Stimulated activated CD8-positive, alpha-beta memory T cell treated with anti-CD3 and anti-CD28 coated beads, Interleukin-12 subunit alpha, Interleukin-12 subunit beta, amount 100 ng/mL, for 4 hours (primary cell): Measurements from ENCODE around the gene TBC1D30.

Experiments used
- DNase-seq: peaks from one replicate; pipeline ENCODE4 v3.0.0-alpha.2; 2020; ENCODE audit warnings: low read depth

Gene TBC1D30

DNA sequence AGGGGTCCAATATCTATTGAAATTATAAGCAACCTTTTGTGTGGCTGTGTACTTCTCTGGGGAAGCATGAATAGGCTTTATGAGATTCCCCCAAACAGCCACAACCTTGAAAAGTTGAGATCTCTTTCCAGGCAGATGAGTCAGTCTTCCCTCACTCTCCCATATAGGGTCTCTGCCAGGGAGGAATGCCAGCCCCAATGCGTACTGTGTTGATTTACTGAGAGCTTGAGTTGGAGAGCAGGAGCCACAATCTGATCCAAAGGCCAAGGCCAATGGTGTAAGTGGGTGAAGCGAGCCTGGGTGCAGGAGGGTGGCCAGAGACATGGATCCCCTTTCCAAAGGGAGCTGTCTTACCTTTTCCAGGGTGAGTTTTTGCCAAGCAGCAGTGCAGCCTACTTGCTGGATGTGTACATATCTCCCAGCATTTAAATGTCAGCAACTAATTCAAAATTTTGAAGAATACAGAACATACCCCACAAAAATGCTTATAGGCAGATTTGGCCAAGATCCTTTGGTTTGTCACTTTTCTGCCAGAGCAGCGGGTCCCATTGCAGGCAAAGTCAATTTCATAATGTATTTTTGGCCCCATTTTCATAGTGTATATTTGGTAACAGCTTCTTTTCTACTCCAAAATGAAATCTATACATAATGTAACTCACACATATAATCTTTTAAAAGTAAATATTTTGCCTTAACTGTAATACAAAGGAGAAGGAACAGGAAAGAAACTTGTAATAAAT is 88.2 kb downstream of the TBC1D30 start:
- DNase-seq, result no peak

DNA sequence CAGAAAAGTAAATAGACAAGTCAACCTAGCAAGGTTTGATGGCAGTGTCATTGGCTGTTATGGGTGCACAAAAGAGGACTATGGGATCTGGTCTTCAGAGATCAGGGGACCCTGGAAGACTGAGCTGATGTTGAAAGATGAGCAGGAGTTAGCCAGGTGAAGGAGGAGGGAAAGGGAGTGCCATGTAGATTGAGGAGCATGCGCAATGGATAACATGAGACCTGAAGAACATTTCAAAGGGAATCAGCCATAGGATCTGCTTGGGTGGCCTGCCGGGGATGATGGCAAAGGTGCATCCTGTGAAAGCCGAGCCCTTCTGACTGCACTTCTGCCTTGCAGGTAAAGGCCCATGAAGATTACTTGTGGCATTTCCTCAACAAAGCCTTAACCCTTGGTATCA is 90.8 kb downstream of the TBC1D30 start:
- DNase-seq, result no peak

DNA sequence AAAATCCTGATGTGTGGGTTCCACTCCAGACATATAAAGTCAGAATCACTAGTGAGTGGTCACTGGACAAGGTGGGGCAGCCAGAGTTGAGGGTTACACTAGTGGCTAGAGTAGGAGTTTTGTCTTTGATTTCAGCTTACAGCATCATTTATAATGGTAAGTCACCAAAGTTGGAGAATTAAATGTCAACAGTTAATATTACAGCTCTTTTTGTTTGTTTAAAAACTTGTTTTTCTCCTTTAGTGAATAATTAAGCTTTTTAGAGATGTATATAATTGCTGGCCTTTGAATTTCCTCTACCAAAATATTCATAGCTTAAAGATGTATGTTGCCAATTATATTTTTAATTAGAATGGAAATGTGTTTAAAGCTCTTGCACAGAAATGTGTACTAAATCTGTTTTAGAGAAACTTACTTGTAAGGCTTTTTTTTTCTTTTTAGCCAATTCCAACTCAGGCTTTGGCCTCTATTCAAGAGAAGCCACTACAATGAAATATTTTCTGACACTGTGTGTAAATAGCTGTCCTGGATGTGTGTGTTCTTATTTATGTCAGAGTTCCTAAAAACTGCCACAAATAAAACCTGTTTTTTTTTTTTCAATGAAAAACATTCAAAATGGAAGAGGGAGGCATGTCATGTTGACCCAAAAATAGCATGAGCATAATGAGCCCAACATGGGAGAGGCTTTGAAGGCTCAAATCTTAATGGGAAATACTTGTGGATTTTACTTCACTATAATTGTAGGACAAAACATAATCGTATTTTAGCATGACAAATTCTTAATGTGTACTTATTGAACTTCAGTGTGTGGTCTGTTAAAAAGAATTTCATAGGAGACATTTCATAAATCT is 92.2 kb downstream of the TBC1D30 start:
- no peak for DNase-seq

DNA sequence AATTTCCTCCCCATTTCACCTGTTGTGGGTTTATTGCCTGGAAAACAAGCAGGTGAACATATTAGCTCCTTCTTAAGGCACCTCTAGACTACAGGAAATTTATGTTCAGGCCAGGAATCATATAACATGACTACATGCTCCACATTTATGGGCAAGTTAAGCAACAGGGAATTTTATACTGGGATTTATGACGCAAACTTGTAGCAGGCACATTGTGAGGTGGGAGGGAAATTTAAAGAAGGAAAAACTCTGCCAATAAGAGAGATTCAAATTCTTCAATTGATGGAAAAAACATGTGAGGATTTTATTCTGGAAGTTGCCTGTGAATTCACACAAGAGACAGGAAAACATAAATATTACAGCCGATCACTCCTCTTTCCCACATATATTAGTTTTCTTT is 93.9 kb downstream of the TBC1D30 start:
- no peak for DNase-seq

DNA sequence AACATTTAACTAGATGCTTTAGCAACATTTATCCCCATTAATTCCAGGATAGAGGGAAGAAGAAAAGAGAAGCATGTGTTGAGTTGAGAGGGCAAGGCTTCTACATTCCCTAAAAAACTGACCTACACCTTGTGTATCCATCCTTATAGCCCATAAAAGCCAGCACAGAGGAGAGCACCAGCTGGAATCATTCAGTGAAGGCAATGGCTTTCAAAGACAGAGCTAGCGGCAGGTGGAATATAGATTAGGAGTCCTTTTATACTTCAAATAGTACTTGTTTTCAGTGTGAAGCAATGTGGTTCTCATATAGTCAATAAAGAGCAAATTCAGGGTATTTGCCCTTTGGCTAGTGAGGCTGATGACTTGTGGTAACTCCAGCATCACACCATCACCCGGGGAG is 94.4 kb downstream of the TBC1D30 start:
- DNase-seq, result no peak

DNA sequence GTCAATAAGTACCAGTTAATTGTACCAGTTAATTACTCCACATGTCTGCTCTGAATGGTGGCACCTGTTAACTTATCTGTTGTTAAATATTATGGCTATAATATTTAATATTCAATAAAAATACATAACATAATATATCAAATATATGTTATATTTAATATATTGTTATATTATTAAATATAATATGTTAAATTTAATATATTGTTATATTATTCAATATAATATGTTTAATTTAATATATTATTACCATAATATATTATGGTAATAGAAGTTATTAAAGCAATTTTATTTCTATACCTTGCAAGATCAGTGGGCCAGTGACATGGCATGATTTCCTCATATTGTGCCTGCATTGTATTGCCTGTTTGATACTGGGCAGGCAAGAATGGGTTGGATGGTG is 98.4 kb downstream of the TBC1D30 start:
- DNase-seq, result no peak

DNA sequence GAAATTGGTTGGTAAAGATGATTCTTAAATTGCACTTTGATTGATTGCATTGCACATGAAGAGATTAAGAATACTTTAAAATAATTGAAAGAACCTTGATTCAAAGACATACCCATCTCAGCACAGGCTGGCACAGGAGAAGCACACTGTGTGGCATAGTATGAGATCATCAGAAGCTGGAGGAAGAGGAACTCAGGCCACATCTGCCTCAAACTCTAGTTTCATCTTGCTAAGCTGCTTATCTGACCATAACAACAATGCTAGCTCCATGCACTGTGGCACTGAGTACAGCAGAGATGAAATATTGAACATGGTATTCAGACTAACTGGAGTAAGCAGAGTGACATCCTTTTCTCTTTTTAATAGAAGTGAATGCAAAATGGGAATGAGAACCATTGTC is 99.1 kb downstream of the TBC1D30 start:
- DNase-seq, result no peak
